Activated T-cell treated with anti-CD3 and anti-CD28 coated beads for 1 hour (primary cell): ENCODE measurements around the gene SNCB.

Experiments used
- DNase-seq: peaks from one replicate; pipeline ENCODE4 v3.0.0-alpha.2; 2020; ENCODE audit warnings: low read depth

Gene SNCB

GRCh38 chr5:176644294-176644693 is 14.0 kb upstream of the SNCB start:
- no peak for DNase-seq

- DNase-seq, result no peak
These were observed 13.3 kb upstream of the SNCB start for GRCh38 chr5:176643491-176644219.

GRCh38 chr5:176642675-176643490 is 12.5 kb upstream of the SNCB start:
- no peak for DNase-seq

GRCh38 chr5:176640616-176641015 is 10.3 kb upstream of the SNCB start:
- DNase-seq, result no peak

- DNase-seq, result no peak
These were observed 9.6 kb upstream of the SNCB start for GRCh38 chr5:176639981-176640380.

- no peak for DNase-seq
These were observed 8.9 kb upstream of the SNCB start for GRCh38 chr5:176639208-176639607.

- no peak for DNase-seq
These were observed 8.1 kb upstream of the SNCB start for GRCh38 chr5:176638437-176638836.

- no peak for DNase-seq
These were observed 7.2 kb upstream of the SNCB start for GRCh38 chr5:176637556-176637955.

- DNase-seq, result no peak
These were observed 6.1 kb upstream of the SNCB start for GRCh38 chr5:176636426-176636825.

GRCh38 chr5:176633598-176633997 is 3.3 kb upstream of the SNCB start:
- no peak for DNase-seq

GRCh38 chr5:176632745-176633144 is 2.4 kb upstream of the SNCB start:
- DNase-seq, result no peak

- DNase-seq, result no peak
These were observed 1.3 kb upstream of the SNCB start for GRCh38 chr5:176631383-176632200.

- no peak for DNase-seq
These were observed 418 bp upstream of the SNCB start for GRCh38 chr5:176630681-176631222.

- no peak for DNase-seq
These were observed 949 bp downstream of the SNCB start for GRCh38 chr5:176629317-176629852.

GRCh38 chr5:176628406-176629228 is 1.7 kb downstream of the SNCB start:
- no peak for DNase-seq

- no peak for DNase-seq
These were observed 2.8 kb downstream of the SNCB start for GRCh38 chr5:176627582-176627981.

- DNase-seq, result no peak
These were observed 3.5 kb downstream of the SNCB start for GRCh38 chr5:176626876-176627236.

GRCh38 chr5:176625966-176626875 is 4.1 kb downstream of the SNCB start:
- DNase-seq, result no peak

- DNase-seq, result no peak
These were observed 4.8 kb downstream of the SNCB start for GRCh38 chr5:176625512-176625911.

GRCh38 chr5:176624938-176625337 is 5.4 kb downstream of the SNCB start:
- no peak for DNase-seq
